Measurements from ENCODE around the gene UBA52.

- TF ChIP-seq POLR2A (IDR thresholded peaks at IDR 0.05), result no peak
- TF ChIP-seq, protein P1, sequence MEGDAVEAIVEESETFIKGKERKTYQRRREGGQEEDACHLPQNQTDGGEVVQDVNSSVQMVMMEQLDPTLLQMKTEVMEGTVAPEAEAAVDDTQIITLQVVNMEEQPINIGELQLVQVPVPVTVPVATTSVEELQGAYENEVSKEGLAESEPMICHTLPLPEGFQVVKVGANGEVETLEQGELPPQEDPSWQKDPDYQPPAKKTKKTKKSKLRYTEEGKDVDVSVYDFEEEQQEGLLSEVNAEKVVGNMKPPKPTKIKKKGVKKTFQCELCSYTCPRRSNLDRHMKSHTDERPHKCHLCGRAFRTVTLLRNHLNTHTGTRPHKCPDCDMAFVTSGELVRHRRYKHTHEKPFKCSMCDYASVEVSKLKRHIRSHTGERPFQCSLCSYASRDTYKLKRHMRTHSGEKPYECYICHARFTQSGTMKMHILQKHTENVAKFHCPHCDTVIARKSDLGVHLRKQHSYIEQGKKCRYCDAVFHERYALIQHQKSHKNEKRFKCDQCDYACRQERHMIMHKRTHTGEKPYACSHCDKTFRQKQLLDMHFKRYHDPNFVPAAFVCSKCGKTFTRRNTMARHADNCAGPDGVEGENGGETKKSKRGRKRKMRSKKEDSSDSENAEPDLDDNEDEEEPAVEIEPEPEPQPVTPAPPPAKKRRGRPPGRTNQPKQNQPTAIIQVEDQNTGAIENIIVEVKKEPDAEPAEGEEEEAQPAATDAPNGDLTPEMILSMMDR (IDR thresholded peaks at IDR 0.05), result no peak
These were observed 34.1 kb downstream of the UBA52 start for GRCh38 chr19:18605546-18606280.
